ENCODE data around the gene PSMD1. TPM values are rescaled to one million over a fixed set of nuclear protein-coding genes. Genes with fewer than 3 reads are reported as not detected.
"Not testable (repeated sequence)": the region's sequence is repeated elsewhere in the genome, so short reads cannot be mapped to it uniquely, and the experiment has no call there.

PSMD1 gene
- total RNA-seq, 1 donor from 2014 or later, result 55.3 TPM

GRCh38 chr2:231170055-231170454 is 113.4 kb downstream of the PSMD1 start:
- Histone ChIP-seq H3K27ac (no peak overlapping the region), H3K4me3 (no peak overlapping the region), H3K27me3 (ENCODE audit: low read depth) (no peaks in the 10 kb centered on the region), H3K9me3 (no peaks in the 10 kb centered on the region), H3K36me3 (peaks cover 60% of the 10 kb centered on the region), H3K4me1 (no peaks in the 10 kb centered on the region)
- no peak for ATAC-seq
- DNase-seq, result no peak
- intact Hi-C loops (cut with DNase I), result no loop called here
- TF ChIP-seq CTCF (IDR thresholded peaks at IDR 0.05), result no peak

- TF ChIP-seq CTCF (IDR thresholded peaks at IDR 0.05), result no peak
- intact Hi-C loops (cut with DNase I), result no loop called here
- Histone ChIP-seq H3K9me3 (no peaks in the 10 kb centered on the region), H3K4me1 (no peaks in the 10 kb centered on the region), H3K27ac (no peak overlapping the region), H3K4me3 (no peak overlapping the region), H3K36me3 (peaks cover 40% of the 10 kb centered on the region), H3K27me3 (ENCODE audit: low read depth) (no peaks in the 10 kb centered on the region)
- DNase-seq (no peak), ATAC-seq (no peak)
Measured at GRCh38 chr2:231172025-231172424, 115.4 kb downstream of the PSMD1 start.

GRCh38 chr2:231174211-231174651 is 117.6 kb downstream of the PSMD1 start:
- intact Hi-C loops (cut with DNase I), result no loop called here
- no peak for TF ChIP-seq CTCF (IDR thresholded peaks at IDR 0.05)
- peaks cover 30% of the 10 kb centered on the region for H3K36me3 ChIP-seq
- no peak overlapping the region for H3K4me3 ChIP-seq
- no peaks in the 10 kb centered on the region for H3K9me3 ChIP-seq
- H3K27me3 ChIP-seq (ENCODE audit: low read depth), result no peaks in the 10 kb centered on the region
- no peak for ATAC-seq
- no peaks in the 10 kb centered on the region for H3K4me1 ChIP-seq
- no peak for DNase-seq
- H3K27ac ChIP-seq, result no peak overlapping the region

GRCh38 chr2:231176066-231176465 is 119.4 kb downstream of the PSMD1 start:
- peaks cover 24% of the 10 kb centered on the region for H3K36me3 ChIP-seq
- H3K4me3 ChIP-seq, result no peak overlapping the region
- ATAC-seq, result no peak
- H3K27me3 ChIP-seq (ENCODE audit: low read depth), result no peaks in the 10 kb centered on the region
- no peak for TF ChIP-seq CTCF (IDR thresholded peaks at IDR 0.05)
- peaks cover 12% of the 10 kb centered on the region for H3K4me1 ChIP-seq
- H3K9me3 ChIP-seq, result no peaks in the 10 kb centered on the region
- H3K27ac ChIP-seq, result no peak overlapping the region
- intact Hi-C loops (cut with DNase I), result no loop called here
- DNase-seq, result no peak

GRCh38 chr2:231177156-231178025 is 120.7 kb downstream of the PSMD1 start:
- no peaks in the 10 kb centered on the region for H3K9me3 ChIP-seq
- intact Hi-C loops (cut with DNase I), result no loop called here
- H3K27me3 ChIP-seq (ENCODE audit: low read depth), result no peaks in the 10 kb centered on the region
- no peak for TF ChIP-seq CTCF (IDR thresholded peaks at IDR 0.05)
- no peak overlapping the region for H3K27ac ChIP-seq
- DNase-seq (no peak), ATAC-seq (no peak)
- peaks cover 25% of the 10 kb centered on the region for H3K4me1 ChIP-seq
- H3K36me3 ChIP-seq, result peaks cover 12% of the 10 kb centered on the region
- no peak overlapping the region for H3K4me3 ChIP-seq

GRCh38 chr2:231178805-231179204 is 122.1 kb downstream of the PSMD1 start:
- H3K4me3 ChIP-seq; intact Hi-C loops (cut with DNase I); H3K36me3 ChIP-seq; H3K27ac ChIP-seq; H3K27me3 ChIP-seq (ENCODE audit: low read depth); H3K9me3 ChIP-seq; ATAC-seq; DNase-seq: not testable (repeated sequence)
- peaks cover 26% of the 10 kb centered on the region for H3K4me1 ChIP-seq

All from lower lobe of right lung (tissue), 2 donors.